ENCODE results near the gene ITGB2.

DNA sequence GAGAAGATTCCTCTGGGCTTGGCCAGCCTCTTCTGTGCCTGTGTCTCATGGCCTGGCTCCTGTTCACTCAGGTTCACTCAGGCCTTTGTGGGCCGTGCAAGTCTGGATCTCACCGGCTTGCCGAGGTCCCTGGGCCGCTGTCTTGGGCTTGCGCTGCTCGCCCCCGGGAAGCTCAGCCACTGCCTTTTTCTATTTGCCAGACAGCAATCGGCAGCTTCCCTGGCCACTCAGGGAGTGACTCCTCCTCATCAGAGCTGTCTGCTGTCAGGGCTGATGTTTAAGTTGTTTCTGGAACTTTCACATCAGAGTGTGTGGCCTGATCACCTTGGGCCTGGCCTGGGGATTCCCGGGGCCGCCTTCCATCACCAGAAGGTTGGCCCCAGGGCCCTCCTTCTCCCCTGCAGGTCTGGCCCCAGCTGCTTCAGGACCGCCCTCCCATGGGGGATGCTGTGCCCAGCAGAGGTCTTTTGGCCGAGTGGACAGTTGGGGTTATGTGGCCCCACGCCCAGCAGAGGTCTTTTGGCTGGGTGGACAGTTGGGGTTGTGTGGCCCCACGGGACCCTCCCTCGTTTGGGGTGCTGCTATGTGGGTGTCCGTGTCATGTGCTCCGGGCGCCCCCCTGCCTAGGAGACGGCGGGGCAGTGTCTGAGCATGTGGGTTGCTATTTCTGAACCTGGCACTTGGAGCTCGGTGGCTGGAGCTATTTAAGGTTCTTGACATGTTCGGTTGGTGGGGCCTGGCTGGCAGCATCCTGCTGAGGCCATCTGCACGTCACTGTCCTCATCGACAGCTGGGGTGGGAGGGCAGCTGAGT is 31.6 kb upstream of the ITGB2 start:
- TF ChIP-seq SIN3A (IDR thresholded peaks at IDR 0.05; ENCODE audit: borderline replicate concordance, low read depth, low read length) (no peak), ZBTB33 (IDR thresholded peaks at IDR 0.05; ENCODE audit: borderline replicate concordance, low read depth) (no peak)
- TF ChIP-seq, protein P1, sequence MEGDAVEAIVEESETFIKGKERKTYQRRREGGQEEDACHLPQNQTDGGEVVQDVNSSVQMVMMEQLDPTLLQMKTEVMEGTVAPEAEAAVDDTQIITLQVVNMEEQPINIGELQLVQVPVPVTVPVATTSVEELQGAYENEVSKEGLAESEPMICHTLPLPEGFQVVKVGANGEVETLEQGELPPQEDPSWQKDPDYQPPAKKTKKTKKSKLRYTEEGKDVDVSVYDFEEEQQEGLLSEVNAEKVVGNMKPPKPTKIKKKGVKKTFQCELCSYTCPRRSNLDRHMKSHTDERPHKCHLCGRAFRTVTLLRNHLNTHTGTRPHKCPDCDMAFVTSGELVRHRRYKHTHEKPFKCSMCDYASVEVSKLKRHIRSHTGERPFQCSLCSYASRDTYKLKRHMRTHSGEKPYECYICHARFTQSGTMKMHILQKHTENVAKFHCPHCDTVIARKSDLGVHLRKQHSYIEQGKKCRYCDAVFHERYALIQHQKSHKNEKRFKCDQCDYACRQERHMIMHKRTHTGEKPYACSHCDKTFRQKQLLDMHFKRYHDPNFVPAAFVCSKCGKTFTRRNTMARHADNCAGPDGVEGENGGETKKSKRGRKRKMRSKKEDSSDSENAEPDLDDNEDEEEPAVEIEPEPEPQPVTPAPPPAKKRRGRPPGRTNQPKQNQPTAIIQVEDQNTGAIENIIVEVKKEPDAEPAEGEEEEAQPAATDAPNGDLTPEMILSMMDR (IDR thresholded peaks at IDR 0.05), result no peak
